Amniotic stem cell (primary cell): Measurements from ENCODE around the gene CTTNBP2NL.
A peak's percentile ranks its signal among the peaks of the same experiment; 100 is the strongest.
"Not testable (repeated sequence)": the region's sequence is repeated elsewhere in the genome, so short reads cannot be mapped to it uniquely, and the experiment has no call there.

Experiments used
- DNase-seq: peaks from one replicate; lab custom pipeline; 2025; lab: John Stamatoyannopoulos, UW

The CTTNBP2NL gene

GRCh38 chr1:112464501-112464900, 68.5 kb downstream of the CTTNBP2NL start:
- no peak for DNase-seq

- DNase-seq = no peak
These were observed 69.1 kb downstream of the CTTNBP2NL start for GRCh38 chr1:112465122-112465521.

- peak; percentile 92 for DNase-seq
These were observed 70.2 kb downstream of the CTTNBP2NL start for GRCh38 chr1:112466078-112466660.

- DNase-seq = not testable (repeated sequence)
These were observed 74.3 kb downstream of the CTTNBP2NL start for GRCh38 chr1:112470324-112470723.

GRCh38 chr1:112470966-112471365, 75.0 kb downstream of the CTTNBP2NL start:
- DNase-seq = no peak

GRCh38 chr1:112472142-112472541, 76.1 kb downstream of the CTTNBP2NL start:
- no peak for DNase-seq

GRCh38 chr1:112477550-112477949, 81.5 kb downstream of the CTTNBP2NL start:
- no peak for DNase-seq

GRCh38 chr1:112478314-112478713, 82.3 kb downstream of the CTTNBP2NL start:
- no peak for DNase-seq

GRCh38 chr1:112486063-112486462, 90.0 kb downstream of the CTTNBP2NL start:
- DNase-seq = not testable (repeated sequence)

- not testable (repeated sequence) for DNase-seq
These were observed 91.7 kb downstream of the CTTNBP2NL start for GRCh38 chr1:112487686-112488085.

- DNase-seq = no peak
These were observed 92.1 kb downstream of the CTTNBP2NL start for GRCh38 chr1:112488141-112488540.

- no peak for DNase-seq
These were observed 96.1 kb downstream of the CTTNBP2NL start for GRCh38 chr1:112492076-112492475.

GRCh38 chr1:112493351-112493750, 97.3 kb downstream of the CTTNBP2NL start:
- no peak for DNase-seq

- no peak for DNase-seq
These were observed 100.3 kb downstream of the CTTNBP2NL start for GRCh38 chr1:112496290-112496689.

GRCh38 chr1:112501810-112502641, 106.0 kb downstream of the CTTNBP2NL start:
- peak; percentile 68 for DNase-seq

GRCh38 chr1:112502826-112503225, 106.8 kb downstream of the CTTNBP2NL start:
- no peak for DNase-seq

- no peak for DNase-seq
These were observed 108.1 kb downstream of the CTTNBP2NL start for GRCh38 chr1:112504001-112504660.

GRCh38 chr1:112504661-112505399, 108.8 kb downstream of the CTTNBP2NL start:
- DNase-seq = no peak

GRCh38 chr1:112505400-112505785, 109.4 kb downstream of the CTTNBP2NL start:
- DNase-seq = no peak

- no peak for DNase-seq
These were observed 109.9 kb downstream of the CTTNBP2NL start for GRCh38 chr1:112505878-112506277.

GRCh38 chr1:112506306-112506705, 110.3 kb downstream of the CTTNBP2NL start:
- no peak for DNase-seq

GRCh38 chr1:112506731-112507130, 110.7 kb downstream of the CTTNBP2NL start:
- DNase-seq = no peak
